Measurements from ENCODE around the gene UBE2L5.
A peak's percentile ranks its signal among the peaks of the same experiment; 100 is the strongest.

UBE2L5 gene

GRCh38 chr13:30422054-30422839 is at the start of gene UBE2L5:
UBE2L5 (plus strand) TSS chr13:30422493; CDS start chr13:30427991, 5,498 bp downstream.
- DNase-seq: peak; percentile 55 to 77

- DNase-seq: no peak
Measured at GRCh38 chr13:30373727-30374126, 48.6 kb upstream of the UBE2L5 start.

- DNase-seq: no peak
Measured at GRCh38 chr13:30375265-30375835, 46.9 kb upstream of the UBE2L5 start.

GRCh38 chr13:30376426-30377311 is 45.6 kb upstream of the UBE2L5 start:
- no peak for DNase-seq

GRCh38 chr13:30377312-30377685 is 45.0 kb upstream of the UBE2L5 start:
- no peak for DNase-seq

GRCh38 chr13:30378191-30378590 is 44.1 kb upstream of the UBE2L5 start:
- DNase-seq: no peak

DNA sequence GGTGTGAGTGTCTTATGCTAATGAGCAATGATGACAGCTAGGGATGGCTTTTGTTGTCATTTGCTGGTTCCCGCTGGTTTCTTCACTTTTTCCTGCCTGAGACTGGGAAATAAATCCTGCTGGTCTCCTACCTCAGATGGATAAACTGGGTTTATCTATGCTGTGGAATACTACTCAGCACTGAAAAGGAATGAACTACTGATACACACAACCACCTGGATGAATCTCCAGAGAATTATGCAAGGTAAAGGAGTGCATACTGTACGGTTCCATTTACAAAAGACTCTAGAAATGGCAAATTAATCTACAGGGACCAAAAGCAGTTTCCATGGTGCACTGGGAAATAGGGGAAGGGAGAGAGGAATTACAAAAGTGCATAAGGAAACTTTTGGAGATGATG is 41.2 kb upstream of the UBE2L5 start:
- DNase-seq: no peak

DNA sequence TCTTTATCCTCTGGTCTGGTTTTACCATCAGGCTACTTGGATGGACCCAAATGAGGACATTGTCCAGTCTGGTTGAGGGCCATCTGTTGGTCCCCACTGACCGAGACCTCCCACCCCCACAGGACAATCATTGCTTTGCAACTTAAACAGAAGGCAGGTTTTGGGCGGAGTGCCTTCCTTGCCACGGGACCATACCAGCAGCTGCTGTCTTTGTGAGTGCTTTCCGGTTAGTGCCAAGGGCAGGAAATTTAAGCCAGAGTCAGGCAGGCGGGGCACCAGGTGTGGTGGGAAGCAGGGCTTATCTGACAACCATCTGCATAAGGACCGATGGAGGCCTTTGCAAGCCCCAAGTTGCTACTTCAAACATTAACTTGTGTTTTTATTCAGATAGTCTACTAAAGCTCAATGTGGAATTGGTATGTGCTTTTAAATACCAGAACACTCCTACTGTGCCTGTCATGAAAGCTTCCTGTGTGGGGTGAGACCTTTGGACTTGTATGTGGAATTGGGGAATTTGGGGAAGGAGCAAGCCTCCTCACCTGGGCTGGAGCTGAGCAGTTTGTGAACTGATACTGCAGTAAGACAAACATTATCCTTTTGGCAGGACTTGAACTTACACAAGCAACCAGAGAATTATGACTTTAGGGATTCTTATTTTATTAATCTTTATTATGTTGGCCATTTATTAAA is 39.3 kb upstream of the UBE2L5 start:
- no peak for DNase-seq

DNA sequence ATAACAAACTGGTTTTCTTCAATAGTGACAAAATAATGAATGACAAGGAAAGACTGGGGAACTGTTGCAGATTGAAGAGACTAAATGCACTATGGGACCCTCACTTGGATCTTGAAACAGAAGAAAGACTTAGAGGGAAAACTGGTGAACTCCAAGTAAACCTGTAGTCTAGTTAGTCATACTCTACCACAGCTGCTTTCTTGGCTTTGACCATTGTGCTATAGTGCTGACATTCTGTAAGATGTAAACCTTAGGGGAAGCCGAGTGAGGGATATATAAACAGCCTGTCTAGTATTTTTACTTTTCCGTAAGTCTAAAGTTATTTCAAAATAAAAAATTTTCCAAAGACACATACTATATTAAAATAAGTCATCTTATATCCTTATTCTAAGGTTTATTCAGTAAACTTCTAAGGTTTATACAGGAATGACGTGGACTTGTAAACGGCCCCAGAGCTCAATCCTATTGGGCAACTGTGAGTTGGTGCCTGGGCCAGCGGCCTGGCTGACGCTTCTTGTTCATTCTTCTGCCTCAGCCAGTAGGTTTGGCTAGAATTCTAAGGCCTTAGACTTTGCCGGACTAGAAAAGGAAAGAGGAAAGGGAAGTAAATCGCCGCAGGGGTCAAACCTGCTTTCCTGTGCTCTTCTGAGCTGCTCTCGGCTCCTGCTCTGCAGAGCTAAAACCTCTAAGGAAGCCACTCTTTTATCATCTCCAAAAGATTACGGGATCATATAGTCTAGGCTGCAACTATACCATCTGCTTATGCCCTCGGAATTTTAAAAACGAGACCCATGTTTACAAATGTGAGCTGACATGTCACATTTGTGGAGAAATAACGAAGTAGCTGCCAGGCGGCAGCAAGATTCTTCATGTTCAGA is 33.6 kb upstream of the UBE2L5 start:
- no peak for DNase-seq

DNA sequence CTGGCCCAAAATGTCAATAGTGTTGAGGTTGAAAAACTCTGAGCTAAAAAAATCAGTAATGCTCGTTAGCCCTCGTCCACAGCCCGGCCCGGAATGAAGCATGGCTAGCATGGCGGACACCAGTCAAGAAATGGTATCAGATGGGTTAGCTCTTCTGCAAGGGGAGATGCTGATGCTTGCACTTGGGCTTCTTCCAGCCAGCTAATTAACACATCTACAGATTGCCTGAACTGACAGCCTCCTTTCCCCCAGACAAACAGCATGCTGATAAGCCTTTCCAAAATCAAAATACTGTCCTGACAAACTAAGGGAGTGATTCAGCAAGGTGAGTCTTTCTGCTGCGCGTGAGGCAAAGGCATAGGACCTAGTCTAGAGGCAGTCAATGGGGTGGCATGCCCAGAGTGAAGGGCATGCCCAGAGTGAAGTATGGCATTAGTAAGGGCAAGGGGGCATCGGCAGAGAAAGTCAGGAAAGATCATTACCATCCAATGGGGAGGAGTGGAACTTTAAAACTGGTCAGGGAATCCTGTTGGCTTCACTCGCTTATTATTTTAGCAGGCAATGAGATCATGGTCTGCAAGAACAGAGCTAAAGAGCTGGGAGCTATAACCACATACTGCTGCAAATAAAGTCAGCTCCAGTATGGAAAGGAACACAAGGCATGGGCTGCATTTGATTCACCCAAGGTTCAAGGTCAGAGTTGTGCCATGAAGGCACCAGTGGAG is 30.2 kb upstream of the UBE2L5 start:
- no peak for DNase-seq

- no peak for DNase-seq
Measured at GRCh38 chr13:30392681-30393045, 29.6 kb upstream of the UBE2L5 start.

DNA sequence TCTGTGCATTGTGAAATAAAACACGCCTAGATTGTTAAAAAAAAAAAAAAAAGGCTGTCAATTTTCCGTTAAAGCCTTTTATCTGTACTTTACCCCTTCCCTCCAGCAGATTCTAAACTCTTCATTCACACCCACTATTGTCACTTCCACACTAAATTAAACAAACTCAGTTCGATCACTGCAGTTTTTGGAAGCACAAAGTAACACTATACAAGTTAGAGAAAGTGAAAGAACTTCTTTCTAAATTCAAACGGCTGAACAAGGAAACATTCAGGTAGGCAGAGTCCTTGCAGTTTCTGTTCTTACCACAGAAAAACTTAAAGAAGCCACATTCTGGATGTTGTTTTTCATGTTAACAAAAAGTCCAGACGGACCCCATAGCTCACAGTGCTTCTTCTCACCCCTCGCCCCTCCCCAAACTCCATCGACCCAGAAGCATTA is 27.5 kb upstream of the UBE2L5 start:
- DNase-seq: peak in 1 of 2 donors; percentile 36

DNA sequence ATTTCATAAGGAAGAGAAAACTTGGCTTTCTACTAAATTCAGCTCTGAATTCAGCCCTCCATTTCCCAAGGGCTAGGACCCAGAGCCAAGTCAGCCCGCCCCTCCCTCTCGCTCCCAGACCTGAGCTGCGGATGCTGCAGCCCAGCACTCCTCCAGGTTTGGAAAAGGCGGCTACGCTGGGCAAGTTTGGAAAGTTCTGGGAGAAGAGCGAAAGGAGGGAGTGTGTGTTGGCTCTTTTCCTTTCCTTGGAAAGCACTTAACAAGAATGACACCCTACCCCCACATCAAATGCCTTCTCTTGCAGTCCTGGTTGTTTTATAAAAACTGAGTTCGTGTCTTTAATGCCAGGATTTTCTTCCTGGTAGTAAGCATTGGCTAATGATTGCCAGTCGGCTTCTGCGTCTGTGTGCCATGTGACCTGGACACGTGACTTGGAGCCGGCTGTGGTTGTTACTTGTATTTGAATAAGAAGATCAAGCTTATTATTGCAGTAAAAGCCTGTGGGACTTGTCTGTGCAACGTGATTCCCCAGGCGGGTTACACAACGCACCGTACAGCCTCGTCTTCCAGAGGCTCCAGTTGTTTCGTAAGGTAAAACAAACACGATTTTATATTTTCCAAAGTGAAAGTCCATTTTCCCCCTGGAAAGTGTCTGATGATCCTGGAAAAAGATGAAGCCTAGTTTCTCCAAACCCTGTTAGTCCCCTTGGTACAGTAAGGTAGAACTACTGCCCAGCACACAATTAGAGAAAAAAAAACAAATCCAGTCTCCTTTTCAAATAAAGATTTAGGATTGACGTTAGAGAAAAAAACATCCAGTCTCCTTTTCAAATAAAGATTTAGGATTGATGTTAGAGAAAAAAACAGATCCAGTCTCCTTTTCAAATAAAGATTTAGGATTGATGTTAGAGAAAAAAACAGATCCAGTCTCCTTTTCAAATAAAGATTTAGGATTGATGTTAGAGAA is 26.8 kb upstream of the UBE2L5 start:
- peak; percentile 82 to 84 for DNase-seq

DNA sequence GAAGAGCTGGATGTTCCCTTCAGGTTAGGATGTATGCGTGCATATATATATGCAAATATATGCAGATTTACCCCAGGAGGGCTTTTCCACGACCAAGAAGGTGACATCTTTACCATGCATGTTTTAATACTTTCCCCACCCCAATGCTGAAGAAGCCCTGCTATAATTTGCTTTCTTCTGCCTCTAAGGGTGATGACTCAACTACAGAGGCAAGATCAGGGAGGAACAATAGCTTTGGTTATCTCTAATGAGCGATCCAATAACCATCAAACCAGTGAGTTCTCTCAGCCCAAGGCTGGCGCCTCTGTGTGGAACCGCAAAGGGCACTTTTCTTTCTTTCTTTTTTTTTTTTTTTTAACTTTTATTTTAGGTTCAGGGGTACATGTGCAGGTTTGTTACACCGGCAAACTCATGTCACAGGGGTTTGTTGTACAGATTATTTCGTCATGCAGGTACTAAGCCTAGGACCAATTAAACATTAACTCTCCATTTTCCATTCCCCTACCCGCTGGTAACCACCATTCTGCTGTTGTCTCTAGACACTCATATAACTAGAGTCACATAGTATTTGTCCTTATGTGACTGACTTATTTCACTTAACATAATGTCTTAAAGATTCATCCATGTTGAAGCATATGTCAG is 25.7 kb upstream of the UBE2L5 start:
- no peak for DNase-seq

DNA sequence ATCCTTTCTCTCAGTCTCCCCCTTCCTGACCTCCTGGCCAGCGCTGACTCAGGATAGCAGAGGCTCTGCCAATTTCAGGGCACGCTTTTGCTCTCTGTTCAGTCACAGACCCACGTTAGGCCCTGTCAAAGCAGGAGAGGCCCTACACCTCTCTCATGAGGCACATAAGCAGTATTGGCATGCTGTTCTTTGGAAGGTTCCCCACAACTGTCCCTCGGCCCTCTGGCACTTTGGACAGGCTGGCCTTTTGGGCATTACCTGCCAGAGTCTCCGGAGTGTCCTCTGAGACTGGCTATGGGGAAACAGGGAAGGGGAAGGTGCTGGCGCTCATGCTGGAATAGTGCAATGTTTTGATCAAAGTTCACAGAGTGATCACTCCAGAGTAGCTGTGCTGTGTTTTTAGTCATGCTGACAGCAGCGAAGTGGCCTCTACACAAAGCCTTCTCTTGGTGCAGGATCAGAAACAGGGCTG is 23.7 kb upstream of the UBE2L5 start:
- DNase-seq: no peak

GRCh38 chr13:30400376-30400775 is 21.9 kb upstream of the UBE2L5 start:
- DNase-seq: no peak

GRCh38 chr13:30401347-30401746 is 20.9 kb upstream of the UBE2L5 start:
- no peak for DNase-seq

GRCh38 chr13:30403456-30403855 is 18.8 kb upstream of the UBE2L5 start:
- DNase-seq: no peak

DNA sequence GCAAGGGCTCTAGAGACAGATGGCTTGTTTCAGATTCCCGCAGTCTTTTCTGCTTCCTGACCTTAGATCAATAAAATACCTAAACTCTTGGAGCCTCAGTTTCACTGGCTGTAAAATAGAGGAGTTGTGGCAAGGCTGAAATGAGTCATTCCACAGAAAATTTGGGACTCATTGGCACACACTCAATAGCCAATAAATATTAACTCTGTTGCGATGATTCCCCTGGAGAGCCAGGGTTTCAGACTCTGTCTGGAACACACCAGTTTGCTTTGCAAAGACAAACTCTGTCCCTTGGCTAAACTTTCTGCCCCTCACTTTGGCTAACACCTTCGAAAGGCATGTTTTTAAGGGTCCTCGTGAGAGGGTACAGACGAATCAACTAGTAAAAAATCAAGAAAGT is 18.1 kb upstream of the UBE2L5 start:
- no peak for DNase-seq

All from hippocampal formation (tissue), 2 donors.